Hematopoietic multipotent progenitor cell treated with erythropoietin and hydrocortisone succinate and interleukin-3 and kit ligand, for 15 days (in vitro differentiated cells): Measurements from ENCODE around the gene LBHD2.

Source experiments
- DNase-seq: peaks from one replicate; pipeline ENCODE4 v3.0.0-alpha.2; 2015; ENCODE audit warnings: low spot score

Gene LBHD2

DNA sequence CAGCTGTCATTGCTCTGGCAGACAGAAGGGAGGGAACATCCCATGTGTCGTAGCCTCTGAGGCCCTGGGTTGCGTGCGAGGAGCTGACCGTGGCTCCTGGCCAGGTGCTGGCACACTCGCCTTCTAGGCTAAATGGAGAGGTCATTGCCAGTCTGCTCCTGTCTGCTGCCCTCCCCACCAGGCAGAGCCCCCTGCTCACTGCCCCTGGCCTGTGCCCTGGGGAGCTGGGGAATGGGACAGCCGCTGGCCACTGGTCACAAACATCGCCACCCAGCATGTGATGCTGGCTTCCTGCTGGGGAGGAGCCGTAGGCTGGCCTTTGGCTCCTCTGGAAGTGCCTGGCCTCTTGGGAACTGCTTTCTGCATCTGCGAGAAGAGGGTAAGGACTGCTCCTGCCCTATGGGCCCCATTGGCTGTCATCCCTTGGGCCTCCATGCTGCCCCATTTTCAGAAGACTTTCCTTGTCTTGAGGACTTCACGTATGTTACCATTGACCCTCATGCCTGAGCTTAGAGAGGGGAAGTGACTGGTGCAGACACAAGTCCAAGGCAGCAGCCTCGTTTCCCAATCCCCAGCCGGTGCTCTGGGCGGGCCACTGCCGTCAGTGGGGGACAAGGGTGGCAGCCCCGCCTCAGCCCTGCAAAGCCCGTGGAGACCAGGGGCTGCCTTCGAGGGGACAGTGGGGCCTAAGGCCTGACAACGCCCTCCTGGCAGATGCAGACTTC lies 37.3 kb downstream of the LBHD2 start:
- DNase-seq, result no peak

DNA sequence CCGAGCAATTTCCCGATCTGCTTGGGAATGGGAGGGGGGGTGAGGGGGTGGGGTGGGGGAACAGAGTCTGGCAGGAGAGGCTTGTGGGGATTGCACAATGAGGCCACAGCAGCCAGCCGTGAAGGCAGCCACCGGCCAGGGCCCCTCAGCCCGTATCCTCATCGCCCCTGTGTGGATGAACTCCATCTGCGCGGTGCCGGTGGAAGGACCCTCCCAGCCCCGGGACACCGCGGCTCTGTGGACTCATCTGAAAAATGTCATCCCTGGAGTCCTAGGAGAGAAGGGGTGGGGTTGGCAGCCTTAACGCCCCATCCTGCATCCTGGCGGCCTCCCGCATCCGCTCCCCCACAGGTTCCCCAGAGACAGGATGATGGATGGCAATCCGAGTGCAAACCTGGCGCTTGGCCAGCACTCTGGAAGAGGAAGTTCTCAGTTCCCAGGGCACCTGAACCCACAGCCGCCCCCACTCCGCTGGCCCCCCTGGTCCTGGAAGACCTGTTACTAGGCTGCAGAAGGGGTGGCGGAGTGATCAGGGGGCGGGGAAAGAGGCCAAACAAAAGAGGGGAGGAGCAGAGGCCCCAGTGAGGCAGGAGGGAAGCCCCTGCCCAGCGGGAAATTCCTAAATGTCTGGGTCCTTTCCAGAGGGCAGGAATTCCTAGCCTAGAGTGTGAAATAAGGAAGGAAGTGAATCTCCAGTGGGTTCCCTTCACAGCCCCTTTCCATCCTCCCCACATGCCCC lies 38.0 kb downstream of the LBHD2 start:
- DNase-seq, result no peak

DNA sequence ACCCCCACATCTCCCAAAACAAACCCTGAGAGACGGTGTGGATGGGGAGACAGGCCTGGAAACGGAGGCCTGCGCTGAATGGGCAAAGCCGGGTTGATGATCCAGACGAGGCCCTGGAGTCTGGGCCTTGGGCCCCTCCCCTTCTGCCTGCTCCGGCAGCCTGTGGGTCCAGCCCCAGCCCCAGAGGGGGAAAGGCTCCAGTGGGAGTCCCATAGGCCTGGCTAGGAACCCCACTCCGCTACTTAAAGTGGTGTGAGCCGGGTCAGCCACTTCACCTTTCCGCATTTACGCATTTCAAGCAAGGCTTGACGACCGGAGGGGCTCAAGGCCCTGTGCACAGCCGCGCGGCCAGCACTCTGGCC lies 38.6 kb downstream of the LBHD2 start:
- DNase-seq, result no peak

DNA sequence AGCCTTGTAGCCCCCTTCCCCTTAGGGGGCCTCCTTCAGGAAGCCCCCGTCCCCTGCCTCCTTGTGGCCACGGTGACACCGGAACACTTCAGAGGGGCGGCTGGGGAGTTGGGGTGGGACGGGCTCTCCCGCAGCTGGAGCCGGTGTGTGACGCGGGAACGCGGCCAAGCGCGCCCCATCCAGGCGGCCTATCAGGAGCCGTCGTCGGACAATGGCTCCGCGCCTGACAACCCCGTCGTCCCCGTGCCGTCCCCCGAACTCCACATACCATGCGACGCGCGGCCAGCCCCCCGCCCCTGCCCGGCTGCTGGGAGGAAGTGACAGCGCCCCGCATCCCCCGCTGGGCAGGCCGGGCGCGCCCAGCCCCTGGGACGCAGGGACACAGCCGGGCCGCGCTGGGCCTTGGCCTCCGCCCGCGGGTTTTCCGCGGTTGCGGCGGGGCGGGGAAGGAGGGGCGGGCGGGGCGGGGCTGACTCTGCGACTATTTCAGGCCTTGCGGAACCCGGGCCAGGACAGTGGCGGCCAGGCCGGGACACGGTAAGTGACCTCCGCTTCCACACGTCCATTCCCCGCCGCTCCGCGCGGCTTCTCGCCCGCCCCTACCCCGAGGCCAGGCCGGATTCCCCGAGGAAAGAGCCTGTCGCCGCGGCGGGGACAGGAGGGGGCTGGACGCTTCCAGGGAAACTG lies 39.1 kb downstream of the LBHD2 start, which contains the start of gene TNFAIP2:
Gene TNFAIP2, plus strand, starts transcription at position 515 of the 687 bp plus-strand sequence. CDS start 2,997 bp downstream, outside the sequence.
- DNase-seq, result no peak

DNA sequence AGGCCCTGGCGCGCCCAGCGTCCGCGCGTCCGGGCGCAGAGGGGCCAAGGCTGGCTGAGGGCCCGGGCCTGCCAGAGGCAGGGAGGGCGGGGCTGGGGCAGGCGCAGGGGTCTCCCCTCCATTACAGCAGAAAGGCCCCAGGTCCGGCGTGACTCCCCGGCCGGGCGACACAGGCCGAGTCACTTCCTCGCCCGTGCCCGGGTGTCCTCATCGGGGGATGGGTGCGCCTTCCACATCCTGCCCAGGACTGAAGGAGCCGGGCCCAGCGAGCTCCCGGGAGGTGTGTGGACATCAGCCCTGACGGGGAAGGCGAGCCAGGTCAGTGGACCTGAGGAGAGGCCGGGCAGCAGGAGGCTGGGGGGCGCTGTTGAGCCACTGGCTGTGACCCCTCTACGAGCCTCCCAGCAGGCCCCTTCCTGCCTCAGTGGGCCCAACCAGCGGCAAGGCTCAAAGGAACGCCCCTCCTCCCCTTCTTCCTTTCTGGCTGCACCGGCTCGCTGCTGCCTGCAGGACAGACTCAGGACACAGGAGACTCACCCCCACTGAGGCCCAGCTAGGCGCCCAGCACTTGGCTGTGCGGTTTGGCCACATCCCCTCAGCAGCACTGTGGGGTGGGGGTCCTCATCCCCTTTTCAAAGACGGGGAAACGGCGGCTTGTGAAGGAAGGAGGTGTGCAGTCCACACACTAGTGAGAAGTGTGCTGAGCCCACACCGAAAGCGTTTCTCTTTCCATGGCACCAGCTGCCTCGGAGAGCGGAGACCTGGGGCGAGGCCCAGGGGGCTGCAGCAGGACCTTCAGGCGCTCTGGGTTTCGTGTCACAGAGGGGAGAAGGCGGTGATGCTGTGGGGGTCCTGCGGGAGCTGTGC lies 39.9 kb downstream of the LBHD2 start:
- DNase-seq, result no peak

DNA sequence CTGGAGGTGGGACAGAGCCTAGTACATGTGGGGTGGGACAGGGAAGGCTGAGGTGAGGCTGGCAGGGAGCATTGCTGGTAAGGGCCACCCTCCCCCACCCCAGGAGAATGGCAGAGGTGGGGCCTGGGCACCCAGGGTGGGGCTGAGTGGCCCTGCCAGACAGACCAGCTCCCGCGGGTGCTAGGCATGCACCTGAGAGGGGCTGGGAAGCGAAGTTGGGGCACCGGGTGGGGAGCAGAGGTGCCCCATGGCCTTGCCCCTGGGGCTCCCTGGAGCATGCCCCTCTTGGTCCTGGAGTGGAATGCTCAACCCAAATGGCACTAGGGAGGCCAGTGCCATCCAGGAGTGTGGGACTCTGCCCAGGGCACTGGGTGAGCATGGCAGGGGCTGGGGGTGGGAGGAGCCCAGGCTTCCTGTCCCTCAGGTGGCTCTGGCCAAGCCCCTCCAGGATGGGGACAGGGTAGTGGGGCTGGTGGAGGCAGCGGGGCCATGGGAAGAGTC lies 40.5 kb downstream of the LBHD2 start:
- no peak for DNase-seq

DNA sequence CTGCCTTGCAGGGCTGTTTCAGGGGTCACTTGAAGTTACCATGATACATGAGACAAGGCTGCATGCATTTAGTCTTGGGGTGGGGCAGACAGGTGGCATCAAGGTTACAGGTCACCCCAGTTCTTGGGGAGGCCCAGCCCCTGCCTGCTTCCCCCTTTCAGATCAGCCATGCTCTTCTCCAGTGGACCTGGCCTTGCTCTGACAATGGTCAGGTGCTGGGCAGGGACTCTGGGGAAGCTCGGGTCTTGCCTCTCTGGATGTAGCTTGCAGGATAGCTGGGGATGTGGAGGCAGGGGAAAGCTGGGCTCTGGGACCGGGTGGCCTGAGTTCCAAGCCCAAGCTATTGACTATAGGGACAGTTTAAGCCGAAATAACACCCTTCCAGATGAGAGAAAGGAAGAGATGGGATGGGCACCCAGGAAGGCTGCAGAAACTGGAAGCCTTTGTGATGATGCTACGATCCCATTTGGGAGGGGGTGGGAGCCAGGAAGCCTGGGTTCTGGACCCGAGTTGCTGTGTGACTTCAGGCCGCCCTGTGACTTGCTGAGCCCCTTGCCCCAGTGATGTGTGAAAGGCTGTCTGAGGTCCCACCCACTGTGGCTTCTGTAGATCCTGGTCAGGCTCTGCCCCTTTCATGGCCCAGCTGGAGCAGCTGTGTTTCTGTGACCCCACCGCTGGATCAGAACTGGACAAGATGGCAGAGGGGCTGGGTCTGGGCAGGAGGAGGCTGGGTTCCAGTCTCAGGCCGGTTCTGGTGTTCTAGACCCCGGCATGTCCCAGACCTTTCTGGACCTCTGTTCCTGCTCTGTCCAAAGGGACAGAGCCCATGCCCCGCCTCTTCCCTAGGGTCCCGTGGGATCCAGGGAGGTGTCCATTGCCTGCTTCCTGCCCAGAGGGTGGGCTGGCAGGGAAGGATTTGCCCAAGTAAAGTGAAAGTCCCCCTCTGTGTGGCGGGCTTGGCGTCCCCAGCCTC lies 41.4 kb downstream of the LBHD2 start:
- DNase-seq, result no peak

DNA sequence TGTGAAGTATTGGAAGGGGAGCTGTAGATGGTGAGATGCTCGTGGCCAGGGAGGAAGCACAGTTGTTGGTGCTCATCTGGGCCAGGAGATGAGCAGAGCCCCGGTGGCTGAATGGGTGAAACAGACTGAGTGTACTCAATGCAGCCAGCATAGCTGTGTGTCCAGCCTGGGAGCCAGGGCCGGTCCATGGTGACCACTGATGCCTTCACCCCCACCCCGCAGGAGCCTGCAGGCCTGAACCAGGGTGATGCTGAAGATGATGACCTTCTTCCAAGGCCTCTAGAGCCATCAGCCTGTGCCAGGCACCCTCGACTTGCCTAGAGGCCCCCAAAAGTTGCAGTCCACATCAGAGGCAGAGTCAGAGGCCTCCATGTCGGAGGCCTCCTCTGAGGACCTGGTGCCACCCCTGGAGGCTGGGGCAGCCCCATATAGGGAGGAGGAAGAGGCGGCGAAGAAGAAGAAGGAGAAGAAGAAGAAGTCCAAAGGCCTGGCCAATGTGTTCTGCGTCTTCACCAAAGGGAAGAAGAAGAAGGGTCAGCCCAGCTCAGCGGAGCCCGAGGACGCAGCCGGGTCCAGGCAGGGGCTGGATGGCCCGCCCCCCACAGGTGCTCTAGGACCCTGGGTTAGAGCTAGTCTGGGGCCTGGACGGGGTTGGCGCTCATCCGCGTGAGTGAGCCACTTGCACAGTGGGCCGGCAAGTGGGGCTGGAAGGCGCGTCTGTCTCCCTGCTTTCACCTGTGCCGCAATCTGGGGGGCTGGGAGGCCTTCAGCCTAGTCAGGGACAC lies 42.3 kb downstream of the LBHD2 start:
- DNase-seq, result no peak

DNA sequence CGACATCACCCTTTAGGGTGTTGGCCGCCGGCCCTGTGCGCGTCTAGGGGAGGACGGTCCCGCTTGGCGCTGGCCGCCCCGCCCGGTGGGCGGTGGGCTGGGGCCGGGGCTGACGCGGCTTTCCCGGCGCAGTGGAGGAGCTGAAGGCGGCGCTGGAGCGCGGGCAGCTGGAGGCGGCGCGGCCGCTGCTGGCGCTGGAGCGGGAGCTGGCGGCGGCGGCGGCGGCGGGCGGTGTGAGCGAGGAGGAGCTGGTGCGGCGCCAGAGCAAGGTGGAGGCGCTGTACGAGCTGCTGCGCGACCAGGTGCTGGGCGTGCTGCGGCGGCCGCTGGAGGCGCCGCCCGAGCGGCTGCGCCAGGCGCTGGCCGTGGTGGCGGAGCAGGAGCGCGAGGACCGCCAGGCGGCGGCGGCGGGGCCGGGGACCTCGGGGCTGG lies 42.9 kb downstream of the LBHD2 start:
- no peak for DNase-seq

DNA sequence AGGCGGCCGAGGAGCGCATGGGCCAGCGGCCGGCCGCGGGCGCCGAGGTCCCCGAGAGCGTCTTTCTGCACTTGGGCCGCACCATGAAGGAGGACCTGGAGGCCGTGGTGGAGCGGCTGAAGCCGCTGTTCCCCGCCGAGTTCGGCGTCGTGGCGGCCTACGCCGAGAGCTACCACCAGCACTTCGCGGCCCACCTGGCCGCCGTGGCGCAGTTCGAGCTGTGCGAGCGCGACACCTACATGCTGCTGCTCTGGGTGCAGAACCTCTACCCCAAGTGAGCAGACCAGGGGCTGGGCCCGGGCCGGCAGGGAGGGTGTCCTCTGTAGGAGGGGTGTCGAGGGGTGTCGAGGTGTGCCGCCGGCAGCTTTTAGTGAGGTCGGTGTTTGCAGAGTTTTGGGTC lies 43.3 kb downstream of the LBHD2 start:
- no peak for DNase-seq

DNA sequence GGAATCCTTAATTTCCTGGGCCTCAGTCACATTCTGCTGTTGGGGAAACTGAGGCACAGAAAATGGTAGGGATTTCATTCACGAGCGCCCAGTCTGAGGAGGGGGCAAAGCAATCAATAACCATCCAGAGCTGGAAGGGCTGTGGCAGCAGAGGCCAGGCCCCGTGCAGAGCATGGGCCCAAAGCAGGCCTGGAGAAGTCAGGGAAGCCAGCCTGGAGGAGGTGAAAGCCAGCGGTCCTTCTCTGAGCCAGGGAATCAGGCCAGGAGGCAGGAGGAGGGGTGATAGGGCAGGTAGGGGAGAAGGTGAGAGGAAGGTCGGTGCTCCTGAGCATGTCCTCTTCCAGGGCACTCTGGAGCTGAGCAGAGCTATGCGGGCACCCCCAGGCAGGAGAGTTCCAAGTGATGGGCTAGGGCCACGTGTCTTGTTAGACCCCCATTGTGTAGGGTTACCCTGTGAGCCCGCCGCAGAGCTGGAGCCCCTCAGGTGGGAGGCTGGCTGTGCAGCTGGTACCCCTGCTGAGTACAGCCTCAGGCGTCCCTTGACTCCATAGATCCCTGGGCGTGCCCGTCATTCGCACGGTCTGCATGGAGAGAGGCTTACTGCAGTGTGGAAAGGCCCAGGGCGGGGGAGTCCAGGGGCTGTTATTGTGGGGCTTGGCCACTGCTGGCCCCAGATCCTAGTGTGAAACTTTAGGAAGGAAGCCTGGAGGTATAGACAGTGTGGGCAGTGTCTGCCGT lies 44.0 kb downstream of the LBHD2 start:
- DNase-seq, result no peak

DNA sequence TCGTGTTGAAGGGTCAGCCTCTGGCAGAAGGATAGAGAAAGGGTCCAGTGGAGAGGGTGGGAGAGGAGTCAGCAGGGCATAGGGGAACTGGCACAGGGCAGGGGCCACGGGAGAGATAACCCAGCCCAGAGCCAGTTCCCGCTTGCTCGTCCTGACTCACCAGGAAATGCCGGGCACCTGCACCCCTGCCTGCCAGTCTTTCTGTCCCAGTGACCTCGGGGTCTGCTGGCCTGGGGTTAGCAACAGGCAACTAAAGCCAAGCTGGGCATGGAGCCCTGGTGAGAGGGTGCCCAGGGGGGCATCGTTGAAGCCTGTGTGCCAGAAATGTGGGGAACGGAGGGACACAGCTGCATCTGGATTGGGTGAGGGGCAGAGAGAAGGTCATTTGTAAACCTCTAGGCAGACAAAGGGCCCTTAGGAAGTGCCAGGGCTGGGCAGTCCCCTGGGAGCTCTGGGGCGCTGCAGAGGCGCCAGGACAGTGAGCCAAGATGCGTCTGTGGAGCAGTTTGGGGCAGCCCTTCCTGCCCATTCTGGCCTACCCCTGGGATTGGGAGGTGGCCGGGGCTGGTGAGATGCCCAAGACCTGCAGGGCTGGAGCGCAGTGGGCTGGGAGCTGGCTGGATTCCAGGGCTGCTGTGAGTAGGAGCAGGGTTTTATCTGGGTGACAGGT lies 44.8 kb downstream of the LBHD2 start:
- DNase-seq, result no peak

DNA sequence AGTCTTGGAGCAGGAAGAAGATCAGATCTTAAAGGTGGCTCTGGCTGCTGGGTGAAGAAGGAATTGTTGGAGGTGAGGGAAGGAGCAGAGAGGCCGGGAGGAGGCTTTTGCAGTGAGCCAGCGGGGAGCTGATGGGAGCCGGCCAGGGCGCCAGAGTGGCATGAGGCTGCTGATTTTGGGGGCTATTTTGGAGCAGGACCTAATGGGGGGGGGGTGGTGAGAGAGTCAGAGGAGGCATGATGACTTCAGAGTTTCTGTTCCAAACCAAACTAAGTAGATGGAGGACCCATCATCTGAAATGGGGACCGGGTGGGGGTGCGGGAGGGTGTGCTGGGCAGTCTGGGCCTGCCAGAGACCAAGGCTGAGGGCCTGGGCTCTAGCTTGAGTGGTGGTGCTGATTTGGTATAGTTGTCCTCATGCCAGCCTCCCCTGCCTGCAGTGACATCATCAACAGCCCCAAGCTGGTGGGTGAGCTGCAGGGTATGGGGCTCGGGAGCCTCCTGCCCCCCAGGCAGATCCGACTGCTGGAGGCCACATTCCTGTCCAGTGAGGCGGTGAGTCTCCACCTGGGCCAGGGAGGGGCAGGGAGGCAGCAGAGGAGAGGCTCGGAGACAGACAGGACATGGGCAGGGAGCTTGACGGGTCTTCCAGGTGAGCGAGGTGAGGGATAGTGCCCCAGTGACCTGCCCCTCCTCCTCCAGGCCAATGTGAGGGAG lies 45.4 kb downstream of the LBHD2 start:
- DNase-seq, result no peak

DNA sequence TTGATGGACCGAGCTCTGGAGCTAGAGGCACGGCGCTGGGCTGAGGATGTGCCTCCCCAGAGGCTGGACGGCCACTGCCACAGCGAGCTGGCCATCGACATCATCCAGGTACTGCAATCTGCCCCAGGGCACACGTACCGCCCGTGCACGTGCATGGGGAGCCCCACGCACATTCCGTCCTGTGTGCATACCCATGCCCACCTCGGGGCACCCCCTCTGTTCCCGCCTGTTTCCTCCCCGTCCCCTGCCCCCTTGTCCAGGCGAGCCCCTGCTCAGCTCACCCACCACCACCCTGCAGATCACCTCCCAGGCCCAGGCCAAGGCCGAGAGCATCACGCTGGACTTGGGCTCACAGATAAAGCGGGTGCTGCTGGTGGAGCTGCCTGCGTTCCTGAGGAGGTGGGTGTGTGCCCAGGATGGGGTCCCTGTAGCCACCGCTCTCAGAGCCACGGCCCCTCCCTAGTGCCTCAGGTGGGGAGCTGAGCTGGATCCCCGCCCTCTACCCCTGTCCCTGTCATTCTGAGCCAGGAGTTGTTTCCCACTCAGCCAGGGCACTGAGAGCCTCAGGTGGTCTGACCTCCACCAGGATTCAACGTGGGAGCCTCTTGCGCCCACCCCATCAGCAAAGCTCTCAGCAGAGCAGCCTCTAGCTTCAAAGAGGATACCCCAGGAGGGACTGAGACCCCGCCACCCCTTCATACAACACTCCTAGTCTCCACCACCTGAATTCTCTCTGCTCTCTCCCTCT lies 46.2 kb downstream of the LBHD2 start:
- DNase-seq, result no peak

DNA sequence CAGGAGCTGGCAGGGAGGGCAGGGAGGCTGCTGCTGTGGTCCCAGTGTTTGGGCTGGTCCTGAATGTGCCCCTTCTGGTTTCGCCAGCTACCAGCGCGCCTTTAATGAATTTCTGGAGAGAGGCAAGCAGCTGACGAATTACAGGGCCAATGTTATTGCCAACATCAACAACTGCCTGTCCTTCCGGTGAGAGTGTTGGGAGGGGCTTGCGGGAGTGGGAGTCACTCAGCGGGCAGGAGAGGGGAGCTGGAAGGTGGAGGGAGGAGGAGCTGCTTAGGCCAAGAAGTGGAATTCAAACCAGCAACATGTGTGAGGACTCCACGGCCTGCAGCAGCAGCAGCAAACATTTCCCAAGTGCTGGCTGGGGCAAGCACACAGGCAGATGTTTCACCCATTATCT lies 47.0 kb downstream of the LBHD2 start:
- no peak for DNase-seq

DNA sequence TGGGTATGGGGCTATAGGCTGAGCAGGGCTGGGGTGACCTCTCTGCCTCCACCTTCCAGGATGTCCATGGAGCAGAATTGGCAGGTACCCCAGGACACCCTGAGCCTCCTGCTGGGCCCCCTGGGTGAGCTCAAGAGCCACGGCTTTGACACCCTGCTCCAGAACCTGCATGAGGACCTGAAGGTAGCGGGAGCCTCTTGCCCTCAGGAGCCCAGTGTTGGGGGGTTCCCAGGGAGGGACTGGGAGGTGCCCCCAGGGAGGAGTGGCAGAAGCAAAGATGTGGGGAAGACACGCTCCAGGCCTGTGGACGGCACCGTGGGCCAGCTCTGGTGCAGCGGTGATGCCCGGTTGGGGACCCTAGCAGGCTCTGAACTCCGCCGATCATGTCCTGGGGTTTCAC lies 47.6 kb downstream of the LBHD2 start:
- DNase-seq, result no peak
